Endothelial cell (in vitro differentiated cells): Measurements from ENCODE around the gene PRR20G. TPM values are rescaled to one million over a fixed set of nuclear protein-coding genes. Genes with fewer than 3 reads are reported as not detected.

ENCODE experiments used
- DNase-seq: peaks from one replicate; pipeline ENCODE4 v3.0.0; 2021; ENCODE audit warnings: low spot score
- H3K27ac Mint-ChIP-seq: one replicate; pipeline ENCODE4 v1.8.0; 2021; ENCODE audit warnings: mixed read lengths, inconsistent platforms; ENCODE audit not compliant: unreplicated experiment
- H3K27me3 Mint-ChIP-seq: one replicate; pipeline ENCODE4 v1.8.0; 2021; ENCODE audit warnings: mild to moderate bottlenecking, moderate library complexity, mixed read lengths, inconsistent platforms; ENCODE audit not compliant: unreplicated experiment
- H3K36me3 Mint-ChIP-seq: one replicate; pipeline ENCODE4 v1.8.0; 2021; ENCODE audit warnings: mild to moderate bottlenecking, low read depth, mixed read lengths, inconsistent platforms; ENCODE audit not compliant: unreplicated experiment
- H3K4me1 Mint-ChIP-seq: one replicate; pipeline ENCODE4 v1.8.0; 2021; ENCODE audit warnings: mild to moderate bottlenecking, mixed read lengths, inconsistent platforms; ENCODE audit not compliant: unreplicated experiment
- H3K4me3 Mint-ChIP-seq: one replicate; pipeline ENCODE4 v1.8.0; 2021; ENCODE audit warnings: mild to moderate bottlenecking, mixed read lengths, inconsistent platforms; ENCODE audit not compliant: unreplicated experiment
- H3K9me3 Mint-ChIP-seq: one replicate; pipeline ENCODE4 v1.8.0; 2021; ENCODE audit warnings: mixed read lengths, inconsistent platforms; ENCODE audit not compliant: unreplicated experiment
- total RNA-seq: library from RNA; stranded (reverse); fragmentation: NEBNext Ultra II Directional; extraction: Animal tissue kit (Norgen Biotek cat#: 25700); gene quantifications from one replicate; pipeline ENCODE4 v1.2.1, GENCODE V29; 2021; ENCODE audit not compliant: unreplicated experiment
- TF ChIP-seq, protein P1 (sequence below): fragments of 200-600 bp; sonication (generic); IDR thresholded peaks from one replicate; pipeline ENCODE4 v1.5.0; 2021; ENCODE audit warnings: antibody characterized with exemption; ENCODE audit not compliant: unreplicated experiment

The PRR20G gene
- total RNA-seq, 1 donor from 2014 or later, result not detected

DNA sequence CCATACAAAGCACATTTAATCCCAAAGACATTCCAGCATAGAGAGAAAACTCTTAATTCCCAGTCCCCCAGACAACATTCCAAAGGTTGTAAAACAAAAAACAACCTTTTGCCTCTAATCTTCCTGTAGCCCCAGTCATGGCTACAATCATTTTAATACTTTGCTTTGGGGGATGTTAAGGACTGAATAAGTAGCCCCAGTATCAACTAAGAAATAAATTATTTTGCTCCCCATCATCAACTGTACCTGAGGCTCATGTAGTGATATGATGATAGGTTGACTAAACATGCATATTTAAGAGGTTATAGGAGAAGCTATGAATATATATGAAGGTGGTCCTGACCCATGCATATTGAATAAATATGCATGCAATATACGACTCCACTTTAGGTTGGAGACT is 40.6 kb downstream of the PRR20G start:
- TF ChIP-seq, protein P1, sequence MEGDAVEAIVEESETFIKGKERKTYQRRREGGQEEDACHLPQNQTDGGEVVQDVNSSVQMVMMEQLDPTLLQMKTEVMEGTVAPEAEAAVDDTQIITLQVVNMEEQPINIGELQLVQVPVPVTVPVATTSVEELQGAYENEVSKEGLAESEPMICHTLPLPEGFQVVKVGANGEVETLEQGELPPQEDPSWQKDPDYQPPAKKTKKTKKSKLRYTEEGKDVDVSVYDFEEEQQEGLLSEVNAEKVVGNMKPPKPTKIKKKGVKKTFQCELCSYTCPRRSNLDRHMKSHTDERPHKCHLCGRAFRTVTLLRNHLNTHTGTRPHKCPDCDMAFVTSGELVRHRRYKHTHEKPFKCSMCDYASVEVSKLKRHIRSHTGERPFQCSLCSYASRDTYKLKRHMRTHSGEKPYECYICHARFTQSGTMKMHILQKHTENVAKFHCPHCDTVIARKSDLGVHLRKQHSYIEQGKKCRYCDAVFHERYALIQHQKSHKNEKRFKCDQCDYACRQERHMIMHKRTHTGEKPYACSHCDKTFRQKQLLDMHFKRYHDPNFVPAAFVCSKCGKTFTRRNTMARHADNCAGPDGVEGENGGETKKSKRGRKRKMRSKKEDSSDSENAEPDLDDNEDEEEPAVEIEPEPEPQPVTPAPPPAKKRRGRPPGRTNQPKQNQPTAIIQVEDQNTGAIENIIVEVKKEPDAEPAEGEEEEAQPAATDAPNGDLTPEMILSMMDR, result no peak
- H3K36me3 Mint-ChIP-seq, result peaks cover 5% of the 10 kb centered on the region
- H3K27ac Mint-ChIP-seq, result no peak overlapping the region
- H3K4me3 Mint-ChIP-seq, result no peak overlapping the region
- H3K4me1 Mint-ChIP-seq, result no peaks in the 10 kb centered on the region
- no peak for DNase-seq
- no peaks in the 10 kb centered on the region for H3K9me3 Mint-ChIP-seq
- H3K27me3 Mint-ChIP-seq, result no peaks in the 10 kb centered on the region

DNA sequence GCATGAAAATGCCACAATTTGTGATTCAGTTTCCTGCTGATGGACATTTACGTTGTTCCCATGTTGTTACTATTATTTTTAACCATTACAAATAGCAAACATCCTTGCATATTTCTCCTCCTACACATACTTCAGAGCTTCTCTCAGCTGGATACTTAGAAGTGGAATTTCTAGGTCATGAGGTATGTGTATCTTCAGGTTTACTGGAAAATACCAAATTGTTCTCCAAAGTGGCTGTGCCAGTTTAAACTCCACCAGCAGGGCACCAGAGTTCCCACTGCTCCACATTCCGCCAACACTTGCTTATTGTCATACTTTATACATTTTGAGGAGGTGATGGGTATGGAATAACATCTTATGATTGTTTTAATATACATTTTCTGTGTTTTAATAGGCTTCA is 49.2 kb downstream of the PRR20G start:
- Mint-ChIP-seq H3K27ac (no peak overlapping the region), H3K36me3 (peaks cover 4% of the 10 kb centered on the region), H3K27me3 (no peaks in the 10 kb centered on the region), H3K4me3 (no peak overlapping the region), H3K4me1 (no peaks in the 10 kb centered on the region), H3K9me3 (no peaks in the 10 kb centered on the region)
- TF ChIP-seq, protein P1, result no peak
- DNase-seq, result no peak

DNA sequence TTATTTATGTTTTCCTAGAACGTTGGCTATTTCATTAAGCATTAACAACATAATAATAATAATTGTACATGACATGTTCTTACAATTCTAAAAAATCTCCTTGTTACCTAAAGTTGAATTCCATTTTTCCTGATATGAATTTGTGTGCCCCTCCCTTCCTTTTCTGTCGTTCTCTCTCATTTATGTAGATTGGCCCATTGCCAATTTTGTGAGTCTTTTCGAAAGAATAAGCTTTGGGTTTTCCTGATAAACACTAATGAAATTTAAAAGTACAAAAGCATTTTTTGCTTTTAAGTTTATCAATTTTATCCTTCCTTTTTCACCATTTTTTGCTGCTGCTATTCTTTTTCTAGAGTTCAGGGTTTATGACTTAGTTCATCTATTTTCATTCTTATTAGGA is 50.0 kb downstream of the PRR20G start:
- Mint-ChIP-seq H3K4me1 (no peaks in the 10 kb centered on the region), H3K27me3 (no peaks in the 10 kb centered on the region), H3K36me3 (peaks cover 4% of the 10 kb centered on the region), H3K27ac (no peak overlapping the region), H3K4me3 (no peak overlapping the region), H3K9me3 (no peaks in the 10 kb centered on the region)
- TF ChIP-seq, protein P1, result no peak
- DNase-seq, result no peak

DNA sequence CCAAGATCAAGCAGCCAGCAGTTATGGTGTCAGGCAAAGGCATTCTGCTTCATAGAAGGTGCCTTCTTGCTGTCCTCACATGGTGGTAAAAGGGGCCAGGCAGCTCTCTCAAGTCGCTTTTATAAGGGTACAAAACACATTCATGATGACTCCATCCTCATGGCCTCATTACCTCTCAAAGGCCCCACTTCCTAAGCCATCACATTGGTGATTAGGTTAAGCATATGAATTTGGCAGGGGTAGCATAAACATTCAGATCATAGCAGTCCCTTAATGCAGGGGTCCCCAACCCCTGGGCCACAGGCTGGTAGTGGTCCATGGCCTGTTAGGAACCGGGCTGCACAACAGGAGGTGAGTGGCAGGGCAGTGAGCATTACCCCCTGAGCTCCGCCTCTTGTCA is 52.1 kb downstream of the PRR20G start:
- Mint-ChIP-seq H3K4me3 (no peak overlapping the region), H3K27ac (no peak overlapping the region)

DNA sequence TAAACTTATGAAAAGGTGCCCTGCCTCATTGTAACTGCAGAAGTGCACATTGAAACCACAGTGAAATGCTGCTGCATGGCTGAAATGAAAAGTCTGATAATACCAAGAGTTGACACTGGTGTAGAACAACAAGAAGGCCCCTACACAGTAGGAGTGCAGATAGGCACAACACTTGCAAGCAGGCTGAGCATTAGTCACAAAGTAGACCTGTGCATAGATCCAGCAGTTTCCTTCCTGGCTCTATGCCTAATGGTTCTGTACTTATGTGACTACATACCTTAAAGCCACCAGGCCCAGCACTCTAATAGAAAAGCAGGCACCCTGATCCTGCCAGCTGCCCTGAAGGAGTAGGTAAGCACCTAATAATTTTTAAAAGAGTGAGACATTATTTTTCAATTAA is 53.1 kb downstream of the PRR20G start:
- H3K4me1 Mint-ChIP-seq, result no peaks in the 10 kb centered on the region
- H3K27ac Mint-ChIP-seq, result no peak overlapping the region
- H3K4me3 Mint-ChIP-seq, result no peak overlapping the region
- H3K27me3 Mint-ChIP-seq, result no peaks in the 10 kb centered on the region
- no peaks in the 10 kb centered on the region for H3K9me3 Mint-ChIP-seq
- no peaks in the 10 kb centered on the region for H3K36me3 Mint-ChIP-seq
- no peak for DNase-seq
- TF ChIP-seq, protein P1, result no peak

More for the DNA sequence above, 52.1 kb downstream of the PRR20G start:
- Mint-ChIP-seq H3K4me1 (no peaks in the 10 kb centered on the region), H3K36me3 (no peaks in the 10 kb centered on the region), H3K27me3 (no peaks in the 10 kb centered on the region), H3K9me3 (no peaks in the 10 kb centered on the region)
- no peak for DNase-seq
- TF ChIP-seq, protein P1, result no peak

Other genes starting within 250 kb of the PRR20G start
- gene PRR23E, start 94.9 kb downstream of the PRR20G start, total RNA-seq, result not detected